Measurements from ENCODE around the gene PRLR. TPM values are rescaled to one million over a fixed set of nuclear protein-coding genes. Genes with fewer than 3 reads are reported as not detected.

PRLR gene
- total RNA-seq, 1 experiment from 2014 or later = 2.5 TPM

GRCh38 chr5:35172533-35172932, 57.8 kb downstream of the PRLR start:
- H3K4me2 ChIP-seq (ENCODE audit: insufficient read depth, insufficient read length, low read length) = no peak overlapping the region
- no peak overlapping the region for H3K18ac ChIP-seq (ENCODE audit: insufficient read length, low read depth, low read length)
- no peak overlapping the region for H2BK15ac ChIP-seq (ENCODE audit: low read depth, low read length)
- H2AK5ac ChIP-seq (ENCODE audit: insufficient read length, low read length) = no peak overlapping the region
- TF ChIP-seq CTCF (conservative IDR thresholded peaks at IDR 0.05) = no peak
- no CpG with 5 or more reads among the region's 5 CpGs for WGBS (ENCODE audit: extremely low coverage, insufficient read length, low lambda C conversion rate)
- H3K9me3 ChIP-seq (ENCODE audit: control insufficient read depth, low read depth, low read length) = no peaks in the 10 kb centered on the region
- no peaks in the 10 kb centered on the region for H3K27me3 Mint-ChIP-seq (ENCODE audit: low read depth)
- H4K8ac ChIP-seq (replicated peaks; ENCODE audit: insufficient read length, low read depth, low read length) = no peak overlapping the region
- no peak overlapping the region for H3K23ac ChIP-seq (ENCODE audit: insufficient read length, low read depth, low read length)
- no peaks in the 10 kb centered on the region for H4K20me1 ChIP-seq (ENCODE audit: control insufficient read depth, insufficient read depth, insufficient read length)
- peaks cover 4 to 7% of the 10 kb centered on the region in 2 experiments for H3K4me1 Mint-ChIP-seq
- H2BK120ac ChIP-seq (ENCODE audit: low read depth, low read length, poor library complexity, severe bottlenecking) = no peak overlapping the region
- no peak overlapping the region for H3K14ac ChIP-seq (ENCODE audit: insufficient read depth, low read length)
- H3K79me1 ChIP-seq (ENCODE audit: insufficient read depth, low read depth, low read length, poor library complexity, severe bottlenecking) = no peaks in the 10 kb centered on the region
- no peaks in the 10 kb centered on the region for H3K4me1 ChIP-seq (ENCODE audit: insufficient read depth, low read length)
- no peak overlapping the region for H3K27ac Mint-ChIP-seq
- H3K9ac ChIP-seq (ENCODE audit: extremely low read depth, insufficient read length, low read length) = no peak overlapping the region
- H3K23me2 ChIP-seq (ENCODE audit: insufficient read length, low read depth, low read length, poor library complexity, severe bottlenecking) = no peaks in the 10 kb centered on the region
- no peak overlapping the region for H4K5ac ChIP-seq (ENCODE audit: insufficient read length, low read depth, low read length)
- no peak overlapping the region for H3K27ac ChIP-seq (ENCODE audit: insufficient read length, low read depth, low read length)
- H3K56ac ChIP-seq (ENCODE audit: insufficient read length, low read depth, low read length) = no peak overlapping the region
- peaks cover 22 to 23% of the 10 kb centered on the region in 2 experiments; a peak in 4 of 5 replicates for H3K9me3 Mint-ChIP-seq
- no peak overlapping the region; a peak in 1 of 5 replicates for H3K4me3 Mint-ChIP-seq
- no peak overlapping the region for H2BK12ac ChIP-seq (ENCODE audit: insufficient read length, low read depth, low read length)
- H4K91ac ChIP-seq (ENCODE audit: insufficient read length, low read depth, low read length) = no peak overlapping the region
- no peak for DNase-seq
- H2BK5ac ChIP-seq (ENCODE audit: insufficient read length, low read length) = no peak overlapping the region
- no peak overlapping the region for H3K4ac ChIP-seq (ENCODE audit: low read depth, low read length)
- H2AFZ ChIP-seq (ENCODE audit: low read length) = no peak overlapping the region
- H3K36me3 Mint-ChIP-seq (ENCODE audit: insufficient read depth in 1 of 3, low read depth in 3 of 3) = peaks cover 9 to 28% (median 13%) of the 10 kb centered on the region in 3 experiments; a peak in 6 of 7 replicates
- no peaks in the 10 kb centered on the region for H3K27me3 ChIP-seq (ENCODE audit: insufficient read depth, low read length)
- no peaks in the 10 kb centered on the region for H3K79me2 ChIP-seq (ENCODE audit: insufficient read depth, low read length)
- no peak overlapping the region for H2BK20ac ChIP-seq (ENCODE audit: low read depth, low read length, poor library complexity, severe bottlenecking)
- no peak overlapping the region for H3T11ph ChIP-seq (ENCODE audit: low read length)
